GM12891 (cell line): ENCODE results near the gene CD248.
"Not testable (repeated sequence)": the region's sequence is repeated elsewhere in the genome, so short reads cannot be mapped to it uniquely, and the experiment has no call there.

ENCODE experiments used
- DNase-seq: peaks from one replicate; pipeline ENCODE4 v3.0.0; 2011; ENCODE audit warnings: low spot score; ENCODE audit not compliant: insufficient read length
- FAIRE-seq: peaks from 2 replicates; lab custom pipeline; 2011; peaks lifted over from hg19 to GRCh38; lab: Jason Lieb, UNC
- PAX5 ChIP-seq: IDR thresholded peaks from 2 replicates; pipeline ENCODE4 v1.6.1; 2011; ENCODE audit warnings: low read length, moderate library complexity, mild to moderate bottlenecking; ENCODE audit not compliant: insufficient read depth, severe bottlenecking
- POLR2A ChIP-seq: IDR thresholded peaks from 2 replicates; pipeline ENCODE4 v1.6.1; 2011; ENCODE audit warnings: low read depth, low read length, control low read depth
- POLR2AphosphoS5 ChIP-seq: IDR thresholded peaks from 2 replicates; pipeline ENCODE4 v1.6.1; 2011; ENCODE audit warnings: low read depth, low read length, control low read depth
- POU2F2 ChIP-seq: IDR thresholded peaks from 2 replicates; pipeline ENCODE4 v1.6.1; 2011; ENCODE audit warnings: low read depth, mild to moderate bottlenecking, control low read depth, low read length, moderate library complexity
- SPI1 ChIP-seq: IDR thresholded peaks from 2 replicates; pipeline ENCODE4 v1.6.1; 2011; ENCODE audit warnings: low read depth, low read length, control low read depth
- TAF1 ChIP-seq: IDR thresholded peaks from 2 replicates; pipeline ENCODE4 v1.6.1; 2011; ENCODE audit warnings: low read depth, low read length, control low read depth

Gene CD248

DNA sequence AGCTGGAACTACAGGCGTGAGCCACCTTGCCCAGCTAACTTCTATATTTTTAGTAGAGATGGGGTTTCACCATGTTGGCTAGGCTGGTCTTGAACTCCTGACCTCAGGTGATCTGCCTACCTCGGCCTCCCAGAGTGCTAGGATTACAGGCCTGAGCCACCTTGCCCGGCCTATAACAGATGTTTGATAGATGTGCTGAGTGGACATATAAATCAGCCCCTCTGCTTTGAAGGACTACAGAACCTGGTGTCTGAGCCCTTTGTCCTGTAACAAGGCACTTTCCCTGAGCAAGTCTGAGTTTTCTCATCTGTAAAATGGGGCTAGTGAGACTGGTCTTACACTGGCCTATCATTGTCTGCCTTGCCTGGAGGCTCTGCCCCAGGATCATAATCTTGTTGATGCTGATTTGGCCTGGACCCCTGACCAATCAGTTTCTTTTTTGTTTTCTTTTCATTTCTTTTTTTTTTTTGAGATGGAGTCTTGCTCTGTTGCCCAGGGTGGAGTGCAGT is 12.4 kb upstream of the CD248 start:
- TF ChIP-seq TAF1 (no peak), POLR2A (no peak), SPI1 (no peak), PAX5 (no peak), POU2F2 (no peak), POLR2AphosphoS5 (no peak)
- DNase-seq (no peak), FAIRE-seq (no peak)

DNA sequence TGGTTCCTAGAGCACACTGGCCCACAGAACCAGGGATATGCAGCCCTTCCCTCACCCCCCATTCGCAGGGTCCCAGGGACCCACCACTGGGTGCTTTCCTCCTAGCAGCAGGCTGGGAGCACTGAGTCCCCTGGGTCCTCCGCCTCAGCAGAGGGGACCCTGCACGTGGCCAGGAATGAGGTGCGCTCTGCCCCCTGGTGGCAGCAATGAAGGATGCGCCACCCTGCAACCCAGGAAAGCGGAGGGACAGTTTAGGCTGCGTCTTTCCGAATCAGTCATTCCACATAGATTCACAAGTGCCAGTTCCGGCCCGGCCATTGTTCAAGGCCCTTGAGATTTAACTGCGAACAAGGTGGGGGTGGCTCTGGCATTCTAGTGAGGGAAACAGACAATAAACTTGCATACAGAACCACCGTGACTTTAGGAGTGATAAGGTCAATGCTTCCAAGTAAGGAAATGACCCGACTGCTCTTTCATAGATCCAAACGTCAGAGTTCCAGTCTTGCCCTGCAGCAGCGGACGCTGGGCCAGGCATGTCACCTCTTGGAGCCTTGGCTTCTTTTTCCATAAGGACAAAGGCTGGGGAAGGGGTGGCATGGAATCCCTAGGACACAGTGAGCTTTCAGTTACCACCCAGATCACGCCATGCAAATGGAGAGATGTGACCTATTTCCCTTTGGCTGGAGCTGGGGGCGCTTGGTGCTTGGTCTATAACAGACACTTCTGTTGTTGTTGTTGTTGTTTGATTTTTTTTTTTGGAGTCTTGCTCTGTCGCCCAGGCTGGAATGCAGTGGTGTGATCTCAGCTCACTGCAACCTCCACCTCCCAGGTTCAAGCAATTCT is 11.7 kb upstream of the CD248 start:
- peak; percentile 91 for DNase-seq
- peak; percentile 98 for FAIRE-seq
- no peak for TF ChIP-seq POLR2AphosphoS5
- no peak for TF ChIP-seq TAF1
- TF ChIP-seq POU2F2, result peak; percentile 16; the same call in 1 of the 2 replicates

DNA sequence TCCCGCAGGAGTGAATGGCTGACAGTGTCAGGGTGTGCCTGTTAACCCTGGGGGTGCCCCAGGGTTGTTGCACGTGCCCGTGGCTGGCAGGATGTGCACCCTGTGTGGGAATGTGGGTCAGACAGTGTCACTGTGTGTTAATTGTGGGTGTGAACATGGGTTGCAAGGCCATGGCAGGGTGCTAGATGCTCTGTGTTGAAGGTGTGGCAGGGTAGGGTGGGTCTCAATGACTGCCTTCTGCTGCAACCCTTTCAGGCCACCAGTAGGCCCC is 11.1 kb upstream of the CD248 start:
- DNase-seq (no peak), FAIRE-seq (no peak)
- TF ChIP-seq TAF1 (no peak), POU2F2 (no peak), POLR2A (no peak), POLR2AphosphoS5 (no peak), PAX5 (no peak), SPI1 (no peak)

DNA sequence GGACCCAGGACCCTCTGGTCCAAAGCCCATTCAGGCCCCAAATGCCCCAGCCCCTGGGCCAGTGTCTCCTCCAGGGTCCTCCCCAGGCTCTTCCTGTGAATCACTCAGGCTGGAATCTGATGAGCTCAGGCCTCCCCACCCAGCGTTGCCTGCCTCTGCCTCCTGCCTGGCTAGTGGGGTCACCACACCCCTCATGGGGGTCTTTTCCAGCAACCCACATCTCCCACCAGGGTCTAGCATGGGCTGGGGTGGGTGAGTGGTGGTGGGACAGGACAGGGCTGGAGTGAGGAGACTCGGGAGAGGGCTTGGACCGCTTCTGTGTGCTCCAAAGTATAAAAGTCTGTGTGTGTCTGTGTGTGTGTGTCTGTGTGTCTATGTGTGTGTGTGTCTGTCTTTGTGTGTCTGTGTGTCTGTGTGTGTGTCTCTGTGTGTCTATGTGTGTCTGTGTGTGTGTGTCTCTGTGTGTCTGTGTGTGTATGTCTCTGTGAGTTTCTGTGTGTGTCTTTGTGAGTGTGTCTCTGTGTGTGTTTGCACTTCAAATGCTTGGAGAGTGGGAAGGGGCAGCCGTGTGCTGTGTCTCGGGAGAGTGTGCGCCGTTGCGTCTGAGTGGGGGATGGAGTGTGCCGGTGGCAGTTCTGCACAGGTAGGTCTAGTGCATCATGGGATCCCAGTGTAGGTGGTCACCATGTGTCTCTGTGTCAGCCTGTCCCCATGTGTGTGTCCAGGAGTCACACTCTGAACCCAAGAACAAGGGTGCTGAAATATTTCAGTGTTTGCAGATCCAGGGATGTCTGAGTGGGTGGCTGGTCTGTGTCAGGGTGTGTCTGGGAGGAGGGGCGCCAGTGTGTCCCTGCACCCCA is 10.6 kb upstream of the CD248 start:
- DNase-seq, result no peak
- TF ChIP-seq POLR2AphosphoS5 (no peak), TAF1 (no peak), POLR2A (no peak), POU2F2 (no peak), SPI1 (no peak), PAX5 (no peak)
- no peak for FAIRE-seq

DNA sequence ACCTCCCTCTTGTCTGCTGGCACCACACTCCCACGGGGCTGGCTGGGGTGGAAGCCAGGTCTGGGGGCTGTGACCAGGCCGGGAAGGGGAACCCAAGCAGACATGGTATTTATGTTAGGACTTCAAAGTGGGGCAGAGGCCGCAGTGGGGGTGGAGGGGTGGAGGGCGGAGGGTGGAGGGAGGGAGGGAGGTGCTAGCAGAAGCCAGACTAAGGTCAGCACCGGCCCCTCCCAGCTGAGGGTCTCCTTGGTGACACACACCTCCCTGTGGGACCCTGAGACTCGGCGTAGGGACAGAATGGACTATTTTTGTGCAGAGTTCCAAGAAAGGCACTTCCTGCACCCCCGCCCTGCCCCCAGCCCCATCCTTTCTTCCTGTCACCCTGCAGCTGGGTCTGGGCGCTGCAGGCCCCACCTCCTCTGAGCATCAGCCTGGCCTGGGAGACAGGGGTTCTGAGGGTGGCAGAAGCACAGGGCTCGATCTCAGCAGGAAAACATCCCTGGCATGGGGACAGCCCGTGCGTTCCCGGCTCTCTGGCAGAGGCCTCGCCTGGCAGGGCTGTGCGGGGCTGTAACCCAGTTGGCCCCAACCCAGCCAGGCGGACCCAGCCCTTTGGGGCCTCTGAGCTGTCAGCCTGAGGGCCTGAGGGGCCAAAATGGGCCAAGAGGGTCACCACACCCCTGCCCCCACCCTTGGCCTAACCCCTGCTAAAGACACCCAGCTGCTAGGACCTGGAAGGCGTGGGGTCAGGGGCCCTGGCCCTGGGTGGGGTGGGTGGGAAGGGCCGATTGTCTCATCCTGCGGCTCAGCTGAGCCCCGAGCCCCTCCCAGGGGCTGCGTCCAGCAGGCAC is 9.6 kb upstream of the CD248 start:
- TF ChIP-seq POLR2AphosphoS5, result no peak
- TF ChIP-seq PAX5, result no peak
- TF ChIP-seq POLR2A, result no peak
- TF ChIP-seq TAF1, result no peak
- TF ChIP-seq POU2F2, result no peak
- no peak for TF ChIP-seq SPI1
- DNase-seq (no peak), FAIRE-seq (no peak)

DNA sequence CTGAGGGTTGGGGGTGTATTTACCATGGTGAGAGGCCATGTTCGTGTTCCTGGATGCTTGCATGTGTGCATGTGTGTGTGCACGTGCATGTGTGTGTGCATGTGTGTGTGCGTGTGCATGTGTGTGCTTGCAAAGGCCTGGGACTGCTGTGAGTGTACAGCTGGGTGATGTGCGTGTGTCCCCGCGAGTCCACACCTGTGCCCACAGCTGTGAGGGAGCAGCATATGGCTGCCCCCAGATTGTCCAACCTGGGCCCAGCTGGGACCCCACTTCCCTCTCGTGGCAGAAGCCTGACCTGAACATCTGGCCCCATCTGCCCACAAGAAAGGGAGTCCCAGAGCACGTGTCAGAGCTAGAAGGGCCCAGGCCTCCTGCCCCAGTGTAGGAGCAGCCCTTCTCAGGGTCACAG is 8.4 kb upstream of the CD248 start:
- TF ChIP-seq POLR2AphosphoS5 (no peak), POU2F2 (no peak), PAX5 (no peak), POLR2A (no peak), TAF1 (no peak), SPI1 (no peak)
- DNase-seq (no peak), FAIRE-seq (peak; percentile 48)

DNA sequence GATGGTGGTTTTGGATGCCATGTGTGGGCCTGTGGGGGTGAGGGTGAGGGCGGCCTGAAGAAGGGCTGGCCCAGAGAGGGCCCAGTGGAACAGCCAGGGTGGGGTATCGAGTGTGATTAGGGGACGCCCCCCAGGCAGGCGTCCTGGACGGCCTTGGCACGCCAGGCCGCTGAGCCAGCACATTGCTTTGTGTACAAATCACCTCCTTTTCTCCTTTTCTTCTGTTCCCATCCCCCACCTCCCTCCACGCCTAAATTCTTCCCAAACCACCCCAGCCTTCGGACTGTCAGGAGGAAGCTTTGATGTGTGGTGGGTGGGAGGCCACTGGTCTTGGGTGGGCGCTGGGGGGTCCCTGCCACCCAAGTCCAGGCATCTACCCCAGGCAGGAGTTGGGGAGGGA is 7.8 kb upstream of the CD248 start:
- no peak for DNase-seq
- no peak for TF ChIP-seq POLR2A
- TF ChIP-seq TAF1, result no peak
- no peak for TF ChIP-seq POLR2AphosphoS5
- FAIRE-seq, result no peak

DNA sequence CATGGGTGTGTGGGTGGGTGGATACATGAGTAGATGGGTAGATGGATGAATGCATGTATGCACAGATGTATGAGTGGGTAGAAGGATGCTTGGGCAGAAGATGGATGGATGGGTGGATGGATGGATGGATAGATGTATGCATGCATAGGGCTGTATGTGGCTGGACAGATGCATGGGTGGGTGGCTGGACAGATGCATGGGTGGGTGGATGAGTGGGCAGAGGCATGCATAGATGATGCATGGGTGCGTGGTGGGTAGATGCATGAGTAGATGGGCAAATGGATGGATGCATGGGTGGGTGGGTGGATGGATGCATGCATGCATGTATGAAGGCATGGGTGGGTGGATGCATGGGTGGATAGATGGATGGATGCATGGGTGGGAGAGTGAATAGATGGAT is 6.8 kb upstream of the CD248 start:
- DNase-seq (no peak), FAIRE-seq (no peak)
- TF ChIP-seq TAF1 (no peak), PAX5 (no peak), SPI1 (no peak), POLR2AphosphoS5 (no peak), POU2F2 (no peak), POLR2A (no peak)

DNA sequence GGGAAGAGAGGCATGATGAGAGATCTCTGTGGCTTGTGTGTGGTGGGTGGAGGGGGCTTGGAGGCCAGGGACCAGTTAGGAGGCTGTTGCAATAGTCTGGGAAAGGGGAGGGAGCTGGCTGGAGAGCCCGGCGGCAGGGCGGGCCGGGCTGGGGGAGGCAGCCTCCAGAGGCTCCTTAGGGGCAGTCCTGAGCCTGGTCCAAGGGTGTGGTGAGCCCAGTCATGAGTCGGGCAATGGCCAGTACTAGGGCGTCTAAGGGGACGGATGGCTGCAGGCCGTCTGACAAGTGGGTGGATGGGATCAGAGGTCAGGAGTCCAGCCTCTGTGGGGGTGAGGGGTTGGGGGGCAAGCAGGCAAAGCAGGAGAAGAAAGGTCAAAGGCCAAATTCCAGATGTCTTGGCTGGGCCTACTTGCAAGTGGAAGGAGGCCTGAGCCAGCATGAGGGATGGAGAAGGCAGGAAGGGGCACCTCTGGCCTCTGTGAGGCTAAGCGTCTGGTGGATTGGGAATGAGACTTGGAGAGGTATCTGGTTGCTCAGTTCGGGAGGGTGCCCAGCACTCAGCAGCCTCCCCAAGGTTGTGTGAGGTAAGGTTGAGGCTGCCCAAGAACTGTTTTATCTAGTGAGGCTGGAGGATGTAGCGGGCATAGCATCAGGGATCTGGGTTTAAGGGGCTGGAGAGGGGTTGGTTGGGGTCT is 6.0 kb upstream of the CD248 start:
- DNase-seq, result no peak
- FAIRE-seq, result no peak
- TF ChIP-seq POLR2A, result no peak
- no peak for TF ChIP-seq PAX5
- TF ChIP-seq TAF1, result no peak
- TF ChIP-seq POU2F2, result no peak
- TF ChIP-seq POLR2AphosphoS5, result no peak
- no peak for TF ChIP-seq SPI1

DNA sequence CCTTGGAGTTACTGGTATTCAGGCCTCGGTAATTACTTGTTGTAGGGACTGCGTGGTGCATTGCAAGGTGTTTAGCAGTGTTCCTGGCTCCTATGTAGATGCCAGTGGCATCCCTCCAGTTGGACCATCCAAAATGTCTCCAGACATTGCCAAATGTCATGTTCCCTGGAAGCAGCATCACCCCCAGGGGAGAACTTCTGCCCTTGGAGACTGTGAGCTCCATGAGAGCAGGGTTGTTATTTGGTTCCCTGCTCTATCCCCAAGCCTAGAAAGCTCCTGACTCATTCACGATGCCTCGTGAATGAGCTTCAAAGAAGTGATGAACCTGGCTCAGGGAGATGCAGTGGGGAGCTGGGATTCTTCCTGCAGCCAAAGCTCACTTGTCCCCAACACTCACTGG is 4.8 kb upstream of the CD248 start:
- no peak for FAIRE-seq
- no peak for DNase-seq
- TF ChIP-seq PAX5 (no peak), TAF1 (no peak), POLR2A (no peak), POLR2AphosphoS5 (no peak), POU2F2 (no peak), SPI1 (no peak)

DNA sequence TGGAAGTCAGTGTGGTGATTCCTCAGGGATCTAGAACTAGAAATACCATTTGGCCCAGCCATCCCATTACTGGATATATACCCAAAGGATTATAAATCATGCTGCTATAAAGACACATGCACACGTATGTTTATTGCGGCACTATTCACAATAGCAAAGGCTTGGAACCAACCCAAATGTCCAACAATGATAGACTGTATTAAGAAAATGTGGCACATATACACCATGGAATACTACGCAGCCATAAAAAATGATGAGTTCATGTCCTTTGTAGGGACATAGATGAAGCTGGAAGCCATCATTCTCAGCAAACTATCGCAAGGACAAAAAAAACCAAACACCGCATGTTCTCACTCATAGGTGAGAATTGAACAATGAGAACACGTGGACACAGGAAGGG is 3.9 kb upstream of the CD248 start:
- DNase-seq, FAIRE-seq: not testable (repeated sequence)

DNA sequence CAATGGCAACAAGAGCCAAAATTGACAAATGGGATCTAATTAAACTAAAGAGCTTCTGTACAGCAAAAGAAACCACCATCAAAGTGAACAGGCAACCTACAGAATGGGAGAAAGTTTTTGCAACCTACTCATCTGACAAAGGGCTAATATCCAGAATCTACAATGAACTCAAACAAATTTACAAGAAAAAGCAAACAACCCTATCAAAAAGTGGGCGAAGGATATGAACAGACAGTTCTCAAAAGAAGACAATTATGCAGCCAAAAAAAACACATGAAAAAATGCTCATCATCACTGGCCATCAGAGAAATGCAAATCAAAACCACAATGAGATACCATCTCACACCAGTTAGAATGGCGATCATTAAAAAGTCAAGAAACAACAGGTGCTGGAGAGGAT is 3.4 kb upstream of the CD248 start:
- not testable (repeated sequence) for DNase-seq, FAIRE-seq
